ENCODE results near the gene FCHO1. TPM values are rescaled to one million over a fixed set of nuclear protein-coding genes. Genes with fewer than 3 reads are reported as not detected.

Gene FCHO1
- total RNA-seq, 2 experiments from 2014 or later = 40.7 to 43.1 TPM

- intact Hi-C loops (cut with DNase I, micrococcal nuclease) = no loop called here
- H3K4me1 Mint-ChIP-seq (ENCODE audit: low read depth) = peaks cover 3% of the 10 kb centered on the region
- no peaks in the 10 kb centered on the region for H3K4me1 ChIP-seq (ENCODE audit: insufficient read depth, low read length)
- ATAC-seq (ENCODE audit: poor library complexity) (no peak), DNase-seq (no peak)
- H3K27ac Mint-ChIP-seq = peak overlapping the region; percentile 17
- peaks cover 39% of the 10 kb centered on the region for H3K36me3 ChIP-seq (ENCODE audit: insufficient read depth, low read length)
- no peak for TF ChIP-seq CTCF (IDR thresholded peaks at IDR 0.05)
- H3K27me3 Mint-ChIP-seq = no peaks in the 10 kb centered on the region
- H3K27ac ChIP-seq (ENCODE audit: low read depth in 1 of 2, low read length in 2 of 2) = no peak overlapping the region
- peaks cover 50% of the 10 kb centered on the region for H3K36me3 Mint-ChIP-seq (ENCODE audit: low read depth)
- H3K27me3 ChIP-seq (ENCODE audit: control insufficient read depth in 1 of 2, insufficient read depth in 2 of 2, low read length in 2 of 2) = no peaks in the 10 kb centered on the region
- no peak overlapping the region for H3K4me3 Mint-ChIP-seq
- no peaks in the 10 kb centered on the region for H3K9me3 ChIP-seq (ENCODE audit: control insufficient read depth in 1 of 2, insufficient read depth in 1 of 2, low read length in 2 of 2)
- H3K9me3 Mint-ChIP-seq = no peaks in the 10 kb centered on the region
- CTCF ChIA-PET = no interaction called here
- no peak overlapping the region for H3K4me3 ChIP-seq (ENCODE audit: low read length)
- POLR2A ChIA-PET = interaction anchor here (0.7 to 1.2 kb wide), 3 partner anchors 21 to 27 kb away, joined by 3 to 4 read pairs (median 4); partner anchors contain the start of gene JAK3
Measured at GRCh38 chr19:17824339-17824738, 73.1 kb downstream of the FCHO1 start.

- no peaks in the 10 kb centered on the region for H3K27me3 Mint-ChIP-seq
- peaks cover 7% of the 10 kb centered on the region for H3K4me1 Mint-ChIP-seq (ENCODE audit: low read depth)
- H3K4me3 Mint-ChIP-seq = no peak overlapping the region
- H3K27me3 ChIP-seq (ENCODE audit: control insufficient read depth in 1 of 2, insufficient read depth in 2 of 2, low read length in 2 of 2) = no peaks in the 10 kb centered on the region
- H3K27ac ChIP-seq (ENCODE audit: low read depth in 1 of 2, low read length in 2 of 2) = no peak overlapping the region
- DNase-seq (no peak), ATAC-seq (ENCODE audit: poor library complexity) (no peak)
- H3K9me3 ChIP-seq (ENCODE audit: control insufficient read depth in 1 of 2, insufficient read depth in 1 of 2, low read length in 2 of 2) = peaks cover 0 to 6% of the 10 kb centered on the region in 2 experiments
- H3K9me3 Mint-ChIP-seq = no peaks in the 10 kb centered on the region
- no peak overlapping the region for H3K4me3 ChIP-seq (ENCODE audit: low read length)
- H3K4me1 ChIP-seq (ENCODE audit: insufficient read depth, low read length) = no peaks in the 10 kb centered on the region
- intact Hi-C loops (cut with DNase I, micrococcal nuclease) = no loop called here
- peaks cover 59% of the 10 kb centered on the region for H3K36me3 ChIP-seq (ENCODE audit: insufficient read depth, low read length)
- H3K36me3 Mint-ChIP-seq (ENCODE audit: low read depth) = peaks cover 73% of the 10 kb centered on the region
- TF ChIP-seq CTCF (IDR thresholded peaks at IDR 0.05) = no peak
- CTCF ChIA-PET = no interaction called here
- no peak overlapping the region for H3K27ac Mint-ChIP-seq
- POLR2A ChIA-PET = no interaction called here
Measured at GRCh38 chr19:17826508-17827056, 75.3 kb downstream of the FCHO1 start.

GRCh38 chr19:17829855-17830566 lies 78.7 kb downstream of the FCHO1 start:
- Histone ChIP-seq H3K27me3 (ENCODE audit: control insufficient read depth in 1 of 2, insufficient read depth in 2 of 2, low read length in 2 of 2) (no peaks in the 10 kb centered on the region), H3K27ac (ENCODE audit: low read depth in 1 of 2, low read length in 2 of 2) (no peak overlapping the region), H3K9me3 (ENCODE audit: control insufficient read depth in 1 of 2, insufficient read depth in 1 of 2, low read length in 2 of 2) (peaks cover 0 to 11% of the 10 kb centered on the region in 2 experiments), H3K4me1 (ENCODE audit: insufficient read depth, low read length) (peaks cover 14% of the 10 kb centered on the region), H3K4me3 (ENCODE audit: low read length) (no peak overlapping the region), H3K36me3 (ENCODE audit: insufficient read depth, low read length) (peaks cover 86% of the 10 kb centered on the region)
- H3K27ac Mint-ChIP-seq = peak overlapping the region; percentile 49
- H3K4me3 Mint-ChIP-seq = no peak overlapping the region
- CTCF ChIA-PET = interaction anchor here (0.6 to 1.9 kb wide), 2 partner anchors 26 to 443 kb away, joined by 3 to 4 read pairs; no protein-coding TSS in a partner anchor
- ATAC-seq (ENCODE audit: poor library complexity) (no peak), DNase-seq (peak in 1 of 14 experiments; percentile 46)
- H3K36me3 Mint-ChIP-seq (ENCODE audit: low read depth) = peaks cover 86% of the 10 kb centered on the region
- no peaks in the 10 kb centered on the region for H3K9me3 Mint-ChIP-seq
- intact Hi-C loops (cut with DNase I, micrococcal nuclease) = no loop called here
- TF ChIP-seq CTCF (IDR thresholded peaks at IDR 0.05) = no peak
- H3K27me3 Mint-ChIP-seq = no peaks in the 10 kb centered on the region
- H3K4me1 Mint-ChIP-seq (ENCODE audit: low read depth) = peaks cover 7% of the 10 kb centered on the region
- POLR2A ChIA-PET = interaction anchor here (1.0 to 1.5 kb wide), 2 partner anchors 16 to 18 kb away, joined by 3 to 4 read pairs; partner anchors contain the start of gene JAK3

Measured in CD4-positive, alpha-beta T cell (primary cell).